HepG2 (cell line): ENCODE measurements around the gene ZNF771. TPM values are rescaled to one million over a fixed set of nuclear protein-coding genes. Genes with fewer than 3 reads are reported as not detected.

Experiments
- ATAC-seq: fragments of 200-7000 bp; cut with Tn5 transposase; 3 replicates; pipeline ENCODE4 v1.9.1; 2020; ENCODE audit warnings: mild to moderate bottlenecking, moderate library complexity
- BruUV-seq: library from RNA; stranded (reverse); fragments of 400-500 nt; replicated peaks from 2 replicates; lab custom pipeline; 2021; lab: Mats Ljungman, UMichigan
- CTCF ChIA-PET: fragments of 300-600 bp; formaldehyde crosslinking; extraction: SDS; loops from one replicate; lab custom pipeline; 2021; ENCODE audit warnings: low total read pairs, inconsistent platforms, low intra/inter-chr PET ratio; lab: Yijun Ruan, JAX
- POLR2A ChIA-PET: fragments of 350-600 bp; sonication (Branson Sonifier 250); formaldehyde crosslinking; loops from one replicate; lab custom pipeline; 2020; ENCODE audit warnings: antibody characterized with exemption, inconsistent platforms; lab: Yijun Ruan, JAX
- DNase-seq: peaks from one replicate; pipeline ENCODE4 v3.0.0-alpha.2; 2015; ENCODE audit warnings: low spot score
- FAIRE-seq: peaks from 3 replicates; lab custom pipeline; 2011; peaks lifted over from hg19 to GRCh38; lab: Jason Lieb, UNC
- H2AFZ ChIP-seq: one replicate; pipeline ENCODE4 v1.6.1; 2011; ENCODE audit warnings: low read length, inconsistent platforms
- H3K27ac ChIP-seq: fragments of 300-600 bp; 3 replicates; pipeline ENCODE4 v1.8.0; 2011; ENCODE audit warnings: mixed run types, mild to moderate bottlenecking, mixed read lengths, low read length, inconsistent platforms; ENCODE audit not compliant: insufficient read depth; ENCODE audit errors: extremely low read length
- H3K27me3 ChIP-seq, 2 experiments: fragments of 200-600 bp in 1 of 2; 2 replicates in 1 of 2; 3 replicates in 1 of 2; pipeline versions ENCODE4 v1.6.0 to v1.8.0; 2011; ENCODE audit warnings: low read length in 2 of 2, mild to moderate bottlenecking in 2 of 2, moderate library complexity in 2 of 2, inconsistent platforms in 1 of 2; ENCODE audit not compliant: insufficient read depth in 2 of 2, control insufficient read depth in 1 of 2
- H3K36me3 ChIP-seq, 2 experiments: fragments of 200-600 bp in 1 of 2; replicated peaks in 1 of 2; 2 replicates in 1 of 2; 3 replicates in 1 of 2; pipeline versions ENCODE4 v1.5.1 to v1.8.0; 2011; ENCODE audit warnings: low read length in 2 of 2, inconsistent platforms in 1 of 2; ENCODE audit not compliant: insufficient read depth in 2 of 2, control insufficient read depth in 1 of 2
- H3K4me1 ChIP-seq: 2 replicates; pipeline ENCODE4 v1.5.1; 2012; ENCODE audit warnings: low read length, inconsistent platforms; ENCODE audit not compliant: insufficient read depth
- H3K4me2 ChIP-seq: 2 replicates; pipeline ENCODE4 v1.6.0; 2011; ENCODE audit warnings: low read depth, low read length, inconsistent platforms
- H3K4me3 ChIP-seq, 3 experiments: fragments of 200-600 bp in 1 of 3; sonication (generic), shearing (Covaris generic) in 1 of 3; replicated peaks in 1 of 3; 2 replicates each; pipeline ENCODE4 v1.5.1; 2011 to 2016; ENCODE audit warnings: low read length in 3 of 3, inconsistent platforms in 2 of 3, low read depth in 2 of 3, mild to moderate bottlenecking in 2 of 3, control low read depth in 1 of 3, mixed read lengths in 1 of 3; ENCODE audit not compliant: insufficient read depth in 1 of 3
- H3K79me2 ChIP-seq: one replicate; pipeline ENCODE4 v1.6.1; 2011; ENCODE audit warnings: low read length, inconsistent platforms; ENCODE audit not compliant: insufficient read depth
- H3K9ac ChIP-seq: 2 replicates; pipeline ENCODE4 v1.6.0; 2011; ENCODE audit warnings: mild to moderate bottlenecking, low read depth, low read length, inconsistent platforms; ENCODE audit not compliant: insufficient read depth
- H3K9me3 ChIP-seq: 2 replicates; pipeline ENCODE4 v1.5.1; 2012; ENCODE audit warnings: mild to moderate bottlenecking, low read length
- H4K20me1 ChIP-seq: 2 replicates; pipeline ENCODE4 v1.6.0; 2011; ENCODE audit warnings: inconsistent platforms, mild to moderate bottlenecking, low read length, moderate library complexity; ENCODE audit not compliant: insufficient read depth
- BRCA1 ChIP-seq: sonication (generic); formaldehyde crosslinking; IDR thresholded peaks from 2 replicates; pipeline ENCODE4 v1.4.0; 2020; ENCODE audit warnings: missing genetic modification reagents
- EP300 ChIP-seq, 3 experiments: sonication (generic) in 1 of 3; formaldehyde crosslinking in 1 of 3; IDR thresholded peaks; 2 replicates each; pipeline versions ENCODE4 v1.5.1 to v1.6.1; 2011 to 2020; ENCODE audit warnings: low read depth in 2 of 3, low read length in 2 of 3, borderline replicate concordance in 1 of 3, improper control_type of control experiment in 1 of 3, mild to moderate bottlenecking in 1 of 3, missing genetic modification reagents in 1 of 3, moderate library complexity in 1 of 3
- HNF4G ChIP-seq, 2 experiments: sonication (generic) in 1 of 2; formaldehyde crosslinking in 1 of 2; IDR thresholded peaks; 2 replicates each; pipeline versions ENCODE4 v1.4.0 to v1.6.1; 2011 to 2020; ENCODE audit warnings: borderline replicate concordance in 2 of 2, low read depth in 2 of 2, mild to moderate bottlenecking in 2 of 2, low read length in 1 of 2, missing genetic modification reagents in 1 of 2, moderate library complexity in 1 of 2
- ISL2 ChIP-seq: sonication (generic); formaldehyde crosslinking; IDR thresholded peaks from 2 replicates; pipeline ENCODE4 v1.5.0; 2020; ENCODE audit warnings: missing genetic modification reagents
- JUND ChIP-seq: sonication (generic); formaldehyde crosslinking; IDR thresholded peaks from 2 replicates; pipeline ENCODE4 v1.8.0; 2022; ENCODE audit warnings: mild to moderate bottlenecking, missing genetic modification reagents
- PLRG1 ChIP-seq: fragments of 450-650 bp; conservative IDR thresholded peaks from 2 replicates; pipeline ENCODE4 v1.6.1; 2016
- SRSF4 ChIP-seq: fragments of 200-400 bp; formaldehyde crosslinking; IDR thresholded peaks from one replicate; pipeline ENCODE4 v1.6.1; 2018; ENCODE audit warnings: mild to moderate bottlenecking, low read depth, low read length, moderate library complexity; ENCODE audit not compliant: poor library complexity, severe bottlenecking
- STAT5B ChIP-seq: sonication (generic); formaldehyde crosslinking; IDR thresholded peaks from 2 replicates; pipeline ENCODE4 v1.4.0; 2020; ENCODE audit warnings: missing genetic modification reagents
- ZBTB3 ChIP-seq: sonication (generic); formaldehyde crosslinking; IDR thresholded peaks from 2 replicates; pipeline ENCODE4 v1.4.0; 2020; ENCODE audit warnings: low read depth, mild to moderate bottlenecking, moderate library complexity, missing genetic modification reagents, borderline replicate concordance
- ZEB1 ChIP-seq: IDR thresholded peaks from 2 replicates; pipeline ENCODE4 v1.6.1; 2012; ENCODE audit warnings: mild to moderate bottlenecking, low read depth, inconsistent platforms; ENCODE audit not compliant: insufficient replicate concordance
- ZNF143 ChIP-seq: sonication (generic); formaldehyde crosslinking; IDR thresholded peaks from 2 replicates; pipeline ENCODE4 v1.4.0; 2020; ENCODE audit warnings: missing genetic modification reagents
- ZNF484 ChIP-seq: sonication (generic); formaldehyde crosslinking; IDR thresholded peaks from 2 replicates; pipeline ENCODE4 v1.5.1; 2020; ENCODE audit warnings: mild to moderate bottlenecking, low read depth, missing genetic modification reagents, borderline replicate concordance
- ZNF607 ChIP-seq: sonication (generic); formaldehyde crosslinking; IDR thresholded peaks from 2 replicates; pipeline ENCODE4 v1.5.1; 2020; ENCODE audit warnings: missing genetic modification reagents, mild to moderate bottlenecking, borderline replicate concordance
- ZNF619 ChIP-seq: sonication (generic); formaldehyde crosslinking; IDR thresholded peaks from 2 replicates; pipeline ENCODE4 v1.4.0; 2020; ENCODE audit warnings: mild to moderate bottlenecking, missing genetic modification reagents
- ZNF766 ChIP-seq: sonication (generic); formaldehyde crosslinking; IDR thresholded peaks from 2 replicates; pipeline ENCODE4 v1.5.0; 2020; ENCODE audit warnings: missing genetic modification reagents, borderline replicate concordance
- WGBS: methylation state at CpG from one replicate; pipeline ENCODE4 v1.1.6; 2017; ENCODE audit warnings: low lambda C conversion rate; 5-methylcytosine and 5-hydroxymethylcytosine counted together
- in situ Hi-C: cut with HindIII; loops from 2 replicates; pipeline ENCODE4 v1.10.0; 2017; ENCODE audit warnings: low pct_unique_long_range_greater_than_20kb; ENCODE audit not compliant: extremely low pct_ligation_motif_present
- intact Hi-C: fragments of 100-400 bp; cut with micrococcal nuclease; formaldehyde crosslinking; loops from one replicate; pipeline ENCODE4 v1.10.0; 2022; ENCODE audit not compliant: unreplicated experiment
- polyA plus RNA-seq, 8 experiments: library from polyadenylated mRNA; depleted of rRNA in 3 of 8; stranded (reverse) in 7 of 8; unstranded in 1 of 8; fragments of >200 nt; fragmentation: Illumina TruSeq in 4 of 8; extraction: Trizol in 4 of 8; gene quantifications; 2 replicates each; pipeline versions ENCODE4 v1.2.1 to v1.2.3, GENCODE V29; 2011 to 2016; ENCODE audit warnings: low read depth in 4 of 8, missing spikeins in 1 of 8, mixed read lengths in 1 of 8; ENCODE audit not compliant: insufficient read depth in 1 of 8
- total RNA-seq, 5 experiments: library from RNA; depleted of rRNA; stranded (reverse); fragments of >200 nt; fragmentation: Illumina TruSeq; extraction: Trizol; gene quantifications; 2 replicates each; pipeline ENCODE4 v1.2.3, GENCODE V29; 2016; ENCODE audit warnings: low read depth in 1 of 5
- TF ChIP-seq, protein P1 (sequence below): sonication (generic); formaldehyde crosslinking; IDR thresholded peaks from 2 replicates; pipeline ENCODE4 v1.5.0; 2020; ENCODE audit warnings: missing genetic modification reagents
- TF ChIP-seq, protein P2 (sequence below): IDR thresholded peaks from 2 replicates; pipeline ENCODE4 v1.6.1; 2016; ENCODE audit warnings: low read depth, control low read depth
- TF ChIP-seq, protein P3 (sequence below): sonication (generic); formaldehyde crosslinking; IDR thresholded peaks from 2 replicates; pipeline ENCODE4 v1.8.1; 2023; ENCODE audit warnings: missing genetic modification reagents, mild to moderate bottlenecking, borderline replicate concordance
- TF ChIP-seq, protein P4 (sequence below): sonication (generic); formaldehyde crosslinking; conservative IDR thresholded peaks from 2 replicates; pipeline ENCODE4 v1.8.0; 2022; ENCODE audit warnings: low read depth, missing genetic modification reagents

Gene ZNF771
- total and polyA plus RNA-seq, 2 of the 13 experiments (the other 11 are each of a cell fraction or from before 2014, with no cell fraction given), result 5.0 to 11.8 TPM

DNA sequence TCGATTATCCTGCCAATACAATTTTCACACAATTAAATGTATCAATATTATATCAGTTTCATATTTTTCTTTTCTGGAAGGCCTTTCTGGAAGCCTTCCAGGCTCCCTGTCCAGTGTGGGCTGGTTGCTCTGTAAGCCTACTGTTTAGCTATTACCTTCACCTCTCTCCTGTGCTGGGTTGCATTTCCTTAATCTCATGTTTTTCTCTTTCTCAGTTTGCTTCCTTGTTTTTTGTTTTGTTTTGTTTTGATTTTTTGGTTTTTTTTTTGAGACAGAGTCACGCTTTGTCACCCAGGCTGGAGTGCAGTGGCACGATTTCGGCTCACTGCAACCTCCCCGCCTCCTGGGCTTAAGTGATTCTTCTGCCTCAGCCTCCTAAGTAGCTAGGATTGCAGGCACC lies 31.4 kb downstream of the ZNF771 start:
- Histone ChIP-seq H3K27me3 (peaks cover 0 to 5% of the 10 kb centered on the region in 2 experiments; a peak in 2 of 5 replicates), H3K36me3 (no peaks in the 10 kb centered on the region), H3K9ac (no peak overlapping the region), H2AFZ (no peak overlapping the region), H3K4me1 (peaks cover 78% of the 10 kb centered on the region), H3K4me3 (no peak overlapping the region), H3K4me2 (no peak overlapping the region), H3K79me2 (peaks cover 9% of the 10 kb centered on the region), H3K27ac (no peak overlapping the region), H4K20me1 (peaks cover 9% of the 10 kb centered on the region), H3K9me3 (no peaks in the 10 kb centered on the region)
- FAIRE-seq (no peak), DNase-seq (no peak), ATAC-seq (no peak)
- ChIA-PET POLR2A (interaction anchor here (0.7 to 1.5 kb wide), 2 partner anchors 37 to 358 kb away, joined by 3 to 4 read pairs; no protein-coding TSS in a partner anchor), CTCF (no interaction called here)
- no peak for TF ChIP-seq HNF4G (IDR thresholded peaks at IDR 0.05; ENCODE audit: borderline replicate concordance, low read depth, low read length)
- TF ChIP-seq HNF4G (CRISPR knock-in tag; IDR thresholded peaks at IDR 0.05; ENCODE audit: borderline replicate concordance, low read depth), result no peak
- TF ChIP-seq, protein P1, sequence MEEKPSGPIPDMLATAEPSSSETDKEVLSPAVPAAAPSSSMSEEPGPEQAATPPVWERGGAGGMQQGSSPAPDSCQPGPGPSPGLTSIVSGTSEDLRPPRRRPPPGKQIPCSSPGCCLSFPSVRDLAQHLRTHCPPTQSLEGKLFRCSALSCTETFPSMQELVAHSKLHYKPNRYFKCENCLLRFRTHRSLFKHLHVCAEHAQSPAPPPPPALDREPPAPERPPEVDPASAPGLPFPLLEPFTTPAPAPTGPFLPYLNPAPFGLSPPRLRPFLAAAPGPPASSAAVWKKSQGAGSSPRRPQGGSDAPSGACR (CRISPR knock-in tag), result no peak
- TF ChIP-seq, protein P2, sequence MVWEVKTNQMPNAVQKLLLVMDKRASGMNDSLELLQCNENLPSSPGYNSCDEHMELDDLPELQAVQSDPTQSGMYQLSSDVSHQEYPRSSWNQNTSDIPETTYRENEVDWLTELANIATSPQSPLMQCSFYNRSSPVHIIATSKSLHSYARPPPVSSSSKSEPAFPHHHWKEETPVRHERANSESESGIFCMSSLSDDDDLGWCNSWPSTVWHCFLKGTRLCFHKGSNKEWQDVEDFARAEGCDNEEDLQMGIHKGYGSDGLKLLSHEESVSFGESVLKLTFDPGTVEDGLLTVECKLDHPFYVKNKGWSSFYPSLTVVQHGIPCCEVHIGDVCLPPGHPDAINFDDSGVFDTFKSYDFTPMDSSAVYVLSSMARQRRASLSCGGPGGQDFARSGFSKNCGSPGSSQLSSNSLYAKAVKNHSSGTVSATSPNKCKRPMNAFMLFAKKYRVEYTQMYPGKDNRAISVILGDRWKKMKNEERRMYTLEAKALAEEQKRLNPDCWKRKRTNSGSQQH (CRISPR knock-in tag), result no peak
- TF ChIP-seq ZNF766 (CRISPR knock-in tag), result no peak
- TF ChIP-seq PLRG1, result no peak
- no peak for TF ChIP-seq ZNF607 (CRISPR knock-in tag)
- TF ChIP-seq EP300 (IDR thresholded peaks at IDR 0.05; ENCODE audit: low read depth in 2 of 2, low read length in 2 of 2), result no peak
- no peak for TF ChIP-seq EP300 (CRISPR knock-in tag; IDR thresholded peaks at IDR 0.05; ENCODE audit: borderline replicate concordance)
- TF ChIP-seq ZNF619 (CRISPR knock-in tag), result no peak
- no peak for TF ChIP-seq ZNF143 (CRISPR knock-in tag)
- TF ChIP-seq BRCA1 (CRISPR knock-in tag), result no peak
- TF ChIP-seq STAT5B (CRISPR knock-in tag), result no peak
- TF ChIP-seq ZBTB3 (CRISPR knock-in tag), result no peak
- no peak for TF ChIP-seq SRSF4
- TF ChIP-seq ISL2 (CRISPR knock-in tag), result no peak
- TF ChIP-seq, protein P3, sequence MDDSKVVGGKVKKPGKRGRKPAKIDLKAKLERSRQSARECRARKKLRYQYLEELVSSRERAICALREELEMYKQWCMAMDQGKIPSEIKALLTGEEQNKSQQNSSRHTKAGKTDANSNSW (CRISPR knock-in tag), result no peak
- no peak for TF ChIP-seq ZNF484
- no peak for TF ChIP-seq JUND (CRISPR knock-in tag)
- TF ChIP-seq ZEB1, result no peak
- TF ChIP-seq, protein P4, sequence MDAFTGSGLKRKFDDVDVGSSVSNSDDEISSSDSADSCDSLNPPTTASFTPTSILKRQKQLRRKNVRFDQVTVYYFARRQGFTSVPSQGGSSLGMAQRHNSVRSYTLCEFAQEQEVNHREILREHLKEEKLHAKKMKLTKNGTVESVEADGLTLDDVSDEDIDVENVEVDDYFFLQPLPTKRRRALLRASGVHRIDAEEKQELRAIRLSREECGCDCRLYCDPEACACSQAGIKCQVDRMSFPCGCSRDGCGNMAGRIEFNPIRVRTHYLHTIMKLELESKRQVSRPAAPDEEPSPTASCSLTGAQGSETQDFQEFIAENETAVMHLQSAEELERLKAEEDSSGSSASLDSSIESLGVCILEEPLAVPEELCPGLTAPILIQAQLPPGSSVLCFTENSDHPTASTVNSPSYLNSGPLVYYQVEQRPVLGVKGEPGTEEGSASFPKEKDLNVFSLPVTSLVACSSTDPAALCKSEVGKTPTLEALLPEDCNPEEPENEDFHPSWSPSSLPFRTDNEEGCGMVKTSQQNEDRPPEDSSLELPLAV, result no peak
- BruUV-seq, result no TSS peak
- 88% methylated on average over 5 of the region's 5 CpGs for WGBS
- in situ Hi-C loops, result loop anchor here (10.0 kb wide), 1 partner anchor 166 kb away; no protein-coding TSS in a partner anchor
- intact Hi-C loops, result no loop called here
